Right lobe of liver (tissue), 4 donors: ENCODE results near the gene ALDH1A3.

ENCODE experiments used
- POLR2A ChIP-seq: fragments of 450-650 bp; IDR thresholded peaks from one replicate; pipeline ENCODE4 v1.6.1; 2017; ENCODE audit warnings: antibody characterized with exemption, mild to moderate bottlenecking
- TF ChIP-seq, protein P1 (sequence below), 4 donors: fragments of 200-600 bp in 3 of 4; fragments of 450-650 bp in 1 of 4; IDR thresholded peaks; one replicate each; pipeline versions ENCODE4 v1.5.1 to v1.8.0; 2016 to 2022; ENCODE audit warnings: antibody characterized with exemption in 4 of 4, mild to moderate bottlenecking in 2 of 4
- donor health status: DM: no; HTN: no; CAD: no.
- donor health status: DM: no; HTN: no; CAD: no.
- donor health status: DM: no; HTN: yes; CAD: no.

DNA sequence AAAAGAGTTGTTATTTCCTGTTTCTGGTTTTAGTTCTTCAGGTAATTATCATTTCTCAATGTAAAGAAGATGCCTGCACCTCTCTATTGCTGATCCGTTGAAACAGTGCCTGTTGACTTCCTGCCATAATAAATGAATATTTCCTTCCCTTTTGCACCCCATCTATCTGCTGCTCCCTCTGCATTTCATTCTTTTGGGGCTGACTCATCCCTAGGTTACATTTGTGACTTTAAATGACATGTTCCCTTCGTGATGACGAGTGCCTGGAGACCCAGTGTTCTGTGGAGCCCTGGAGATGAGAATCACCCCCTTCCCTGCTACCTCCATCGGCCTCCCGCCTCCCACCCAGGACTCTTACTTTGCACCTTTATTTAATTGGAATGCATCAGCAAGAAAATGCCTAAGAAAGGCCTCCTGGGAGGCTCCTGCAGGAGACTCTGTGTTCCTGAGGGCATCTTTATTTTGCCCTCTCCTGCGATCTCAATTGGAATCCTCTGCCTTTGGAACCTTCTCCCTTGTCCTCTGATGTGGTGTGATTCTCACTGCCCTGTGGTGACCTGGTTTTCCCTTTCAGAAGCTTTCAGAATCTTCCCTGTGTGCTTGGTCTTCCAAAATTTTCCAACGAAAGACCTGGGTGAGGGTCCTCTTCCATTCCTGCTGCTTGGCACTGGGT is 53.2 kb downstream of the ALDH1A3 start:
- no peak for TF ChIP-seq POLR2A
- TF ChIP-seq, protein P1, sequence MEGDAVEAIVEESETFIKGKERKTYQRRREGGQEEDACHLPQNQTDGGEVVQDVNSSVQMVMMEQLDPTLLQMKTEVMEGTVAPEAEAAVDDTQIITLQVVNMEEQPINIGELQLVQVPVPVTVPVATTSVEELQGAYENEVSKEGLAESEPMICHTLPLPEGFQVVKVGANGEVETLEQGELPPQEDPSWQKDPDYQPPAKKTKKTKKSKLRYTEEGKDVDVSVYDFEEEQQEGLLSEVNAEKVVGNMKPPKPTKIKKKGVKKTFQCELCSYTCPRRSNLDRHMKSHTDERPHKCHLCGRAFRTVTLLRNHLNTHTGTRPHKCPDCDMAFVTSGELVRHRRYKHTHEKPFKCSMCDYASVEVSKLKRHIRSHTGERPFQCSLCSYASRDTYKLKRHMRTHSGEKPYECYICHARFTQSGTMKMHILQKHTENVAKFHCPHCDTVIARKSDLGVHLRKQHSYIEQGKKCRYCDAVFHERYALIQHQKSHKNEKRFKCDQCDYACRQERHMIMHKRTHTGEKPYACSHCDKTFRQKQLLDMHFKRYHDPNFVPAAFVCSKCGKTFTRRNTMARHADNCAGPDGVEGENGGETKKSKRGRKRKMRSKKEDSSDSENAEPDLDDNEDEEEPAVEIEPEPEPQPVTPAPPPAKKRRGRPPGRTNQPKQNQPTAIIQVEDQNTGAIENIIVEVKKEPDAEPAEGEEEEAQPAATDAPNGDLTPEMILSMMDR (IDR thresholded peaks at IDR 0.05) = no peak
